HG03196 (cell line): ENCODE results near the gene MYD88.
"Not testable (repeated sequence)": the region's sequence is repeated elsewhere in the genome, so short reads cannot be mapped to it uniquely, and the experiment has no call there.

Source experiments
- ATAC-seq: cut with Tn5 transposase; IDR thresholded peaks from one replicate; pipeline ENCODE4 v1.9.1; 2021; ENCODE audit not compliant: unreplicated experiment

The MYD88 gene

GRCh38 chr3:38141173-38141951 is 2.9 kb downstream of the MYD88 start:
- no peak for ATAC-seq

- no peak for ATAC-seq
These were observed 3.5 kb downstream of the MYD88 start for GRCh38 chr3:38141952-38142273.

- ATAC-seq, result no peak
These were observed 4.5 kb downstream of the MYD88 start for GRCh38 chr3:38142959-38143358.

GRCh38 chr3:38143511-38143910 is 5.0 kb downstream of the MYD88 start:
- no peak for ATAC-seq

GRCh38 chr3:38146504-38146903 is 8.0 kb downstream of the MYD88 start:
- no peak for ATAC-seq

- ATAC-seq, result no peak
These were observed 9.0 kb downstream of the MYD88 start for GRCh38 chr3:38147421-38147820.

- ATAC-seq, result no peak
These were observed 9.9 kb downstream of the MYD88 start for GRCh38 chr3:38148311-38148882.

GRCh38 chr3:38149708-38150107 is 11.2 kb downstream of the MYD88 start:
- ATAC-seq, result no peak

- ATAC-seq, result no peak
These were observed 12.5 kb downstream of the MYD88 start for GRCh38 chr3:38150780-38151528.

GRCh38 chr3:38151667-38152265 is 13.3 kb downstream of the MYD88 start:
- no peak for ATAC-seq

- ATAC-seq, result no peak
These were observed 14.1 kb downstream of the MYD88 start for GRCh38 chr3:38152609-38153008.

- no peak for ATAC-seq
These were observed 14.8 kb downstream of the MYD88 start for GRCh38 chr3:38153221-38153620.

- no peak for ATAC-seq
These were observed 15.6 kb downstream of the MYD88 start for GRCh38 chr3:38154033-38154494.

GRCh38 chr3:38154625-38155255 is 16.3 kb downstream of the MYD88 start:
- no peak for ATAC-seq

- ATAC-seq, result no peak
These were observed 17.4 kb downstream of the MYD88 start for GRCh38 chr3:38155825-38156224.

- no peak for ATAC-seq
These were observed 18.7 kb downstream of the MYD88 start for GRCh38 chr3:38157117-38157516.

GRCh38 chr3:38157595-38157994 is 19.1 kb downstream of the MYD88 start:
- no peak for ATAC-seq

GRCh38 chr3:38158472-38158871 is 20.0 kb downstream of the MYD88 start:
- no peak for ATAC-seq

- ATAC-seq, result not testable (repeated sequence)
These were observed 22.2 kb downstream of the MYD88 start for GRCh38 chr3:38160704-38161103.

- ATAC-seq, result no peak
These were observed 24.8 kb downstream of the MYD88 start for GRCh38 chr3:38163117-38163840.
